Heart left ventricle (tissue), 16 donors: ENCODE measurements around the gene INSIG1. TPM values are rescaled to one million over a fixed set of nuclear protein-coding genes. Genes with fewer than 3 reads are reported as not detected.

Experiments
- ATAC-seq, 4 donors: fragments of 200-7000 bp; cut with Tn5 transposase; one replicate each; pipeline ENCODE4 v1.9.1; 2020 to 2022; ENCODE audit warnings: moderate library complexity in 4 of 4, mild to moderate bottlenecking in 3 of 4, moderate number of reproducible peaks in 1 of 4
- DNase-seq, 5 donors: peaks; one replicate each; pipeline ENCODE4 v3.0.0-alpha.2; 2020
- H3K27ac ChIP-seq, 12 donors: fragments of 200-600 bp; sonication (generic) in 4 of 12; one replicate each; pipeline versions ENCODE4 v1.5.0 to v1.8.0; 2016 to 2022; ENCODE audit warnings: mild to moderate bottlenecking in 2 of 12
- H3K27me3 ChIP-seq, 9 donors: fragments of 200-600 bp; sonication (generic) in 2 of 9; one replicate each; pipeline versions ENCODE4 v1.5.1 to v1.8.0; 2016 to 2022; ENCODE audit warnings: mild to moderate bottlenecking in 3 of 9
- H3K36me3 ChIP-seq, 9 donors: fragments of 200-600 bp; sonication (generic) in 2 of 9; one replicate each; pipeline versions ENCODE4 v1.5.0 to v1.8.0; 2018 to 2022; ENCODE audit warnings: mild to moderate bottlenecking in 2 of 9
- H3K4me1 ChIP-seq, 12 donors: fragments of 200-600 bp; sonication (generic) in 4 of 12; one replicate each; pipeline versions ENCODE4 v1.5.0 to v1.8.0; 2016 to 2022; ENCODE audit warnings: mild to moderate bottlenecking in 3 of 12
- H3K4me3 ChIP-seq, 12 donors: fragments of 200-600 bp; sonication (generic) in 4 of 12; one replicate each; pipeline versions ENCODE4 v1.5.0 to v1.8.0; 2017 to 2022; ENCODE audit warnings: mild to moderate bottlenecking in 9 of 12, moderate library complexity in 4 of 12
- H3K9me3 ChIP-seq, 12 donors: fragments of 200-600 bp; sonication (generic) in 4 of 12; one replicate each; pipeline versions ENCODE4 v1.5.0 to v1.8.0; 2016 to 2022; ENCODE audit warnings: mild to moderate bottlenecking in 1 of 12
- POLR2A ChIP-seq, 2 donors: fragments of 450-650 bp; IDR thresholded peaks; one replicate each; pipeline ENCODE4 v1.6.1; 2017; ENCODE audit warnings: antibody characterized with exemption in 2 of 2, mild to moderate bottlenecking in 2 of 2, moderate library complexity in 2 of 2
- WGBS, 4 donors: extraction: QIAGEN DNeasy Blood & Tissue Kit in 2 of 4; methylation state at CpG; one replicate each; pipeline versions ENCODE4 v1.1.5 to v1.1.7; 2013 to 2018; 5-methylcytosine and 5-hydroxymethylcytosine counted together
- intact Hi-C, 10 donors: fragments of 100-400 bp; cut with DNase I; formaldehyde crosslinking; loops; one replicate each; pipeline versions ENCODE4 v1.11.1 to v1.14.2; 2022
- polyA plus RNA-seq, 2 donors: library from polyadenylated mRNA; stranded (reverse); fragments of 200-250 nt; gene quantifications; one replicate each; pipeline ENCODE4 v1.2.3, GENCODE V29; 2013
- total RNA-seq, 9 donors: library from RNA; depleted of rRNA in 2 of 9; stranded (reverse); fragments of >200 nt in 2 of 9; fragmentation: NEBNext Ultra II Directional in 3 of 9; extraction: Animal tissue kit (Norgen Biotek cat#: 25700) in 3 of 9; gene quantifications; one replicate each; pipeline versions ENCODE4 v1.1.0 to v1.2.4, GENCODE V29; 2016 to 2023
- TF ChIP-seq, protein P1 (sequence below), 12 donors: fragments of 200-600 bp; sonication (generic) in 4 of 12; IDR thresholded peaks; one replicate each; pipeline versions ENCODE4 v1.5.0 to v1.8.0; 2018 to 2022; ENCODE audit warnings: antibody characterized with exemption in 12 of 12, mild to moderate bottlenecking in 5 of 12
- donor health status: ischemic (EF 13 %, LVEDD 7.1; RV severe dilation, severe dysfunction).
- donor health status: healthy with polysubstance abuse.
- donor health status: DM: no; HTN: yes; CAD: no.
- donor health status: DM: no; HTN: no; CAD: no.
- donor health status: ischemic (EF 25% LVEDD 6.9; RV normal size, moderate dysfunction).
- donor health status: ischemic (EF 25% LVEDD 5.7; RV mildly dilated, moderate dysfunction).
- donor health status: healthy.
- donor health status: DM: yes; HTN: yes; CAD: no.
- donor health status: ischemic (EF 35%, LVEDD 5.7; RV mildly dilated, moderate dysfunction).
- donor health status: nonischemic (EF 11% LVEDD 7.7; RV severe dilation, severe dysfunction).
- donor health status: DM: yes; HTN: yes; CAD: no.
- donor health status: PGD.
- donor health status: ischemic (EF 29% LVEDD 5.4; RV normal size, mild dysfunction).
- donor health status: nonischemic (EF 23%, LVEDD 6.1; RV moderate dilation, normal function).

The INSIG1 gene
- total and polyA plus RNA-seq, 11 donors = 5.2 to 24.5 (median 13.3) TPM

DNA sequence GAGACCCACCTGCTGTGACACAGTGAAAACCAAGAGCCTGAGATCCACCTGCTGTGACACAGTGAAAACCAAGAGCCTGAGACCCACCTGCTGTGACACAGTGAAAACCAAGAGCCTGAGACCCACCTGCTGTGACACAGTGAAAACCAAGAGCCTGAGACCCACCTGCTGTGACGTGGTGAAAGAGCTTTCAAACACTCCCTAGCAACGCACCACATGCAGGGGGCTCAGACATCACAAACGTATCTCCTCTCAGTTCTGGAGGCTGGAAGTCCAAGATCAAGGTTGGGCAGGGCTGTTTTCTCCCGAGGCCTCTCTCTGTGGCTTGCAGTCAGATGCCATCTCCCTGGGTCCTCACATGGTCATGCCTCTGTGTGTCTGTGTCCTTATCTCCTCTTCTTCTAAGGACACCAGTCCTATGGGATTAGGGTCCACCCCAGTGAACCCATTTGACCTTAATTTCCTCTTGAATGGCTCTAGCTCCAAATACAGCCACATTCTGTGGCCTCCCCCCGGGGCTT lies 43.8 kb downstream of the INSIG1 start:
- no peaks in the 10 kb centered on the region for H3K9me3 ChIP-seq
- 57 to 70% (median 65%) methylated on average over 5 of the region's 5 CpGs for WGBS, 4 donors
- no peaks in the 10 kb centered on the region for H3K36me3 ChIP-seq
- DNase-seq (no peak), ATAC-seq (no peak)
- no peak overlapping the region for H3K4me3 ChIP-seq
- no peak for TF ChIP-seq POLR2A (IDR thresholded peaks at IDR 0.05)
- TF ChIP-seq, protein P1, sequence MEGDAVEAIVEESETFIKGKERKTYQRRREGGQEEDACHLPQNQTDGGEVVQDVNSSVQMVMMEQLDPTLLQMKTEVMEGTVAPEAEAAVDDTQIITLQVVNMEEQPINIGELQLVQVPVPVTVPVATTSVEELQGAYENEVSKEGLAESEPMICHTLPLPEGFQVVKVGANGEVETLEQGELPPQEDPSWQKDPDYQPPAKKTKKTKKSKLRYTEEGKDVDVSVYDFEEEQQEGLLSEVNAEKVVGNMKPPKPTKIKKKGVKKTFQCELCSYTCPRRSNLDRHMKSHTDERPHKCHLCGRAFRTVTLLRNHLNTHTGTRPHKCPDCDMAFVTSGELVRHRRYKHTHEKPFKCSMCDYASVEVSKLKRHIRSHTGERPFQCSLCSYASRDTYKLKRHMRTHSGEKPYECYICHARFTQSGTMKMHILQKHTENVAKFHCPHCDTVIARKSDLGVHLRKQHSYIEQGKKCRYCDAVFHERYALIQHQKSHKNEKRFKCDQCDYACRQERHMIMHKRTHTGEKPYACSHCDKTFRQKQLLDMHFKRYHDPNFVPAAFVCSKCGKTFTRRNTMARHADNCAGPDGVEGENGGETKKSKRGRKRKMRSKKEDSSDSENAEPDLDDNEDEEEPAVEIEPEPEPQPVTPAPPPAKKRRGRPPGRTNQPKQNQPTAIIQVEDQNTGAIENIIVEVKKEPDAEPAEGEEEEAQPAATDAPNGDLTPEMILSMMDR (IDR thresholded peaks at IDR 0.05) = no peak
- H3K27me3 ChIP-seq = peaks cover 0 to 26% (median 1%) of the 10 kb centered on the region in 9 donors
- H3K27ac ChIP-seq = no peak overlapping the region
- intact Hi-C loops = loop anchor here in 6 of 10 donors (5.0 to 10.0 kb wide), 5 partner anchors 44 to 414 kb away; partner anchors contain the start of genes INSIG1 (in 2 of the 6) and PAXIP1 (in 1 of the 6)
- H3K4me1 ChIP-seq = peaks cover 0 to 10% (median 4%) of the 10 kb centered on the region in 12 donors

DNA sequence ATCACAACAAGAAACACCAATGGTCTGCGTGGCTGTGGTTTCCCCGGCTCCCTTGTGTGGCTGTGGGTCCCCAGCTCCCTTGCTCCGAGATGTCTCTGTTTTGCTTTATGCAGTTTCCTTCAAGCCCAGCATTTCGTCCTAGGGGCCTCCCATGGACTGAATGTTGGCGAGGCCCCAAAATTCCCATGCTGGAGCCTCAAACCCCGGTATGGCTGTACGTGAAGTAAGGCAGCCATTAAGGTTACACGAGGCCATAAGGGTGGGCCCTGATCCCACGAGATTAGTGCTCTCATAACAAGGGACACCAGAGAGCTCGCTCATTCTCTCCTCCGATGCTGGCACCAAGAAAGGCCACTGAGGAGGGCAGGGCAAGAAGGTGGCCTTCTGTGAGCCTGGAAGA lies 44.6 kb downstream of the INSIG1 start:
- H3K9me3 ChIP-seq = no peaks in the 10 kb centered on the region
- TF ChIP-seq POLR2A (IDR thresholded peaks at IDR 0.05) = no peak
- TF ChIP-seq, protein P1 (IDR thresholded peaks at IDR 0.05) = no peak
- no peak overlapping the region for H3K4me3 ChIP-seq
- DNase-seq (no peak), ATAC-seq (no peak)
- WGBS, 4 donors = 70 to 78% (median 76%) methylated on average over 11 of the region's 11 CpGs
- H3K36me3 ChIP-seq = no peaks in the 10 kb centered on the region
- H3K4me1 ChIP-seq = peaks cover 0 to 10% (median 4%) of the 10 kb centered on the region in 12 donors
- H3K27ac ChIP-seq = no peak overlapping the region
- intact Hi-C loops = loop anchor here in 6 of 10 donors (5.0 to 10.0 kb wide), 5 partner anchors 45 to 415 kb away; partner anchors contain the start of genes INSIG1 (in 2 of the 6) and PAXIP1 (in 1 of the 6)
- H3K27me3 ChIP-seq = peaks cover 0 to 18% (median 0%) of the 10 kb centered on the region in 9 donors

DNA sequence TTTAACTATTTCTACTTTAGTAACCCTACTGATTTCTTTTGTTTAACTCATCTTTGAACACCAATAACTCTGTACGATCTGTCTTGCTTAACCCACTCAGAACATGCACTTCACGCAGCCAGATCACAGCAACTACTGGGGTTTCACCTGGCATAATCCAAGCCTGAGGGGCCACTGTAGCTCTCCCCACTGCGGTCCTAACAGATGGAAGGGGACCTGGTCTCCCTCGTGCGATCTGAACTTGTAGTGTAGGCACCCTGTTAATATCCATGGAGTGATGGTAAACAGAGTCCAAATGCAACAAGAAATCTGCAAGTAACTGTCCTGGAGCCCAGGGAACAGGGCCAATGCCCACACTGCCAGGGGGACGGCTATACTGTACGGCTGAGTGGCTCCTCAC lies 45.5 kb downstream of the INSIG1 start:
- no peaks in the 10 kb centered on the region for H3K9me3 ChIP-seq
- intact Hi-C loops = loop anchor here in 6 of 10 donors (5.0 to 10.0 kb wide), 5 partner anchors 46 to 416 kb away; partner anchors contain the start of genes INSIG1 (in 2 of the 6) and PAXIP1 (in 1 of the 6)
- peaks cover 0 to 10% (median 4%) of the 10 kb centered on the region in 12 donors for H3K4me1 ChIP-seq
- H3K27ac ChIP-seq = no peak overlapping the region
- WGBS, 4 donors = 81 to 87% (median 85%) methylated on average over 7 of the region's 7 CpGs
- DNase-seq = no peak
- TF ChIP-seq, protein P1 (IDR thresholded peaks at IDR 0.05) = no peak
- TF ChIP-seq POLR2A (IDR thresholded peaks at IDR 0.05) = no peak
- H3K4me3 ChIP-seq = no peak overlapping the region
- no peak for ATAC-seq
- no peaks in the 10 kb centered on the region for H3K36me3 ChIP-seq
- H3K27me3 ChIP-seq = peaks cover 0 to 12% (median 0%) of the 10 kb centered on the region in 9 donors

DNA sequence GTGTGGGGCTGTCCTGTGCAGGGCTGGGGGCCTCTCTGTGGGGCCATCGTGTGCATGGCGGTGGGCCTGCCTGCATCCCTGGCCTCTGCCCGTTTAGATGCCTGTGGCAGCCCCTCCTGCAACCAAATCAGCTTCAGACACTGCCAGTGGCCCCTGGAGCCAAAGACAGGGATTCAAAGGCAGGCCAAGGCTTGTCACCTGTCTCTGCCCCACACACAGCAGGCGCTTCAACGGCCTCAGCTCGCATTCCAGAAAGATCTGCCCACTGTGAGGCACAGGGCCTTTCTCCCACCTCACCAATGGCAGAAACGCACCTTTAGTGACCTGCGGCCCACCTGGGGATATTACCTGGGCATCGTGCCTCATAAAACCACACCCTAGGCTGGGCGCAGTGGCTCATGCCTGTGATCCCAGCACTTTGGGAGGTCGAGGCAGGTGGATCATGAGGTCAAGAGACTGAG lies 46.0 kb downstream of the INSIG1 start:
- H3K9me3 ChIP-seq = no peaks in the 10 kb centered on the region
- WGBS, 4 donors = 82 to 91% (median 87%) methylated on average over 7 to 11 of the region's 11 CpGs
- no peak overlapping the region for H3K27ac ChIP-seq
- DNase-seq = no peak
- H3K4me1 ChIP-seq = peaks cover 0 to 10% (median 4%) of the 10 kb centered on the region in 12 donors
- intact Hi-C loops = loop anchor here in 9 of 10 donors (2.0 to 10.0 kb wide), 9 partner anchors 45 to 417 kb away; partner anchors contain the start of genes INSIG1 (in 2 of the 9) and PAXIP1 (in 1 of the 9)
- ATAC-seq = no peak
- TF ChIP-seq, protein P1 (IDR thresholded peaks at IDR 0.05) = no peak
- no peak for TF ChIP-seq POLR2A (IDR thresholded peaks at IDR 0.05)
- peaks cover 0 to 13% (median 0%) of the 10 kb centered on the region in 9 donors for H3K27me3 ChIP-seq
- no peaks in the 10 kb centered on the region for H3K36me3 ChIP-seq
- H3K4me3 ChIP-seq = no peak overlapping the region
